SK-N-SH (cell line): ENCODE measurements around the gene PTPN14. TPM values are rescaled to one million over a fixed set of nuclear protein-coding genes. Genes with fewer than 3 reads are reported as not detected.

ENCODE experiments used
- CTCF ChIA-PET: fragments of 300-600, 350-600 bp; formaldehyde crosslinking; extraction: SDS; loops from one replicate; lab custom pipeline; 2021; lab: Yijun Ruan, JAX
- POLR2A ChIA-PET: fragments of 350-600 bp; sonication (Branson Sonifier 250); formaldehyde crosslinking; extraction: SDS; loops from one replicate; lab custom pipeline; 2020; ENCODE audit warnings: antibody characterized with exemption, inconsistent platforms; lab: Yijun Ruan, JAX
- DNase-seq: peaks from one replicate; pipeline ENCODE4 v3.0.0; 2012
- H2AFZ ChIP-seq: fragments of 200-600 bp; sonication (generic); 2 replicates; pipeline ENCODE4 v1.8.1; 2016; ENCODE audit warnings: antibody characterized with exemption, mild to moderate bottlenecking, low read depth
- H3F3A ChIP-seq: fragments of 200-600 bp; sonication (generic); replicated peaks from 2 replicates; pipeline ENCODE3; 2016; ENCODE audit warnings: antibody characterized with exemption, mild to moderate bottlenecking; ENCODE audit not compliant: insufficient read depth
- H3K27ac ChIP-seq, 2 experiments: fragments of 200-500 bp in 1 of 2; fragments of 200-600 bp in 1 of 2; sonication (Bioruptor generic) in 1 of 2; sonication (generic), shearing (Covaris generic) in 1 of 2; 2 replicates each; pipeline versions ENCODE4 v1.5.1 to v1.6.1; 2014 to 2016; ENCODE audit warnings: low read depth in 2 of 2, inconsistent platforms in 1 of 2, low read length in 1 of 2, mild to moderate bottlenecking in 1 of 2, mixed read lengths in 1 of 2
- H3K27me3 ChIP-seq: fragments of 200-600 bp; sonication (generic), shearing (Covaris generic); 2 replicates; pipeline ENCODE4 v1.6.1; 2016; ENCODE audit warnings: mixed run types; ENCODE audit not compliant: insufficient read depth
- H3K36me3 ChIP-seq, 2 experiments: fragments of 200-500 bp in 1 of 2; fragments of 200-600 bp in 1 of 2; sonication (Bioruptor generic) in 1 of 2; sonication (generic) in 1 of 2; replicated peaks in 1 of 2; 2 replicates each; pipeline versions ENCODE3 to v1.5.1; 2014 to 2016; ENCODE audit warnings: low read length in 1 of 2, mild to moderate bottlenecking in 1 of 2; ENCODE audit not compliant: insufficient read depth in 2 of 2, control insufficient read depth in 1 of 2
- H3K4me1 ChIP-seq, 2 experiments: fragments of 200-500 bp in 1 of 2; fragments of 200-600 bp in 1 of 2; sonication (Bioruptor generic) in 1 of 2; sonication (generic), shearing (Covaris generic) in 1 of 2; 2 replicates each; pipeline versions ENCODE4 v1.5.1 to v1.6.1; 2014 to 2016; ENCODE audit warnings: low read depth in 1 of 2, low read length in 1 of 2, mixed run types in 1 of 2; ENCODE audit not compliant: insufficient read depth in 2 of 2, control insufficient read depth in 1 of 2
- H3K4me2 ChIP-seq: fragments of 200-600 bp; sonication (generic), shearing (Covaris generic); 2 replicates; pipeline ENCODE4 v1.6.1; 2017; ENCODE audit warnings: mixed run types
- H3K4me3 ChIP-seq, 2 experiments: fragments of 200-500 bp in 1 of 2; fragments of 200-600 bp in 1 of 2; sonication (Bioruptor generic) in 1 of 2; sonication (generic), shearing (Covaris generic) in 1 of 2; 2 replicates each; pipeline versions ENCODE4 v1.5.1 to v1.8.1; 2014 to 2016; ENCODE audit warnings: low read depth in 2 of 2, inconsistent platforms in 1 of 2, low read length in 1 of 2, mild to moderate bottlenecking in 1 of 2, mixed read lengths in 1 of 2, moderate library complexity in 1 of 2
- H3K79me2 ChIP-seq: fragments of 200-600 bp; sonication (generic); 2 replicates; pipeline ENCODE4 v1.8.1; 2017; ENCODE audit warnings: mild to moderate bottlenecking; ENCODE audit not compliant: insufficient read depth
- H3K9ac ChIP-seq: fragments of 200-600 bp; sonication (generic); 2 replicates; pipeline ENCODE4 v1.6.1; 2017; ENCODE audit warnings: mixed run types
- H3K9me2 ChIP-seq: fragments of 200-600 bp; sonication (generic); 2 replicates; pipeline ENCODE4 v1.6.1; 2017; ENCODE audit warnings: mixed run types
- H3K9me3 ChIP-seq: fragments of 200-600 bp; sonication (generic); 2 replicates; pipeline ENCODE4 v1.6.1; 2017; ENCODE audit warnings: mixed run types, mild to moderate bottlenecking, moderate library complexity
- H4K20me1 ChIP-seq: fragments of 200-600 bp; sonication (generic); 2 replicates; pipeline ENCODE4 v1.6.1; 2017; ENCODE audit warnings: mild to moderate bottlenecking, mixed run types; ENCODE audit not compliant: insufficient read depth
- CTCF ChIP-seq: fragments of 200-600 bp; sonication (generic); IDR thresholded peaks from 2 replicates; pipeline ENCODE4 v1.6.1; 2017; ENCODE audit warnings: antibody characterized with exemption, mild to moderate bottlenecking, moderate library complexity
- ELF1 ChIP-seq: IDR thresholded peaks from 2 replicates; pipeline ENCODE4 v1.4.0; 2012
- EP300 ChIP-seq, 2 experiments: IDR thresholded peaks; 2 replicates each; pipeline versions ENCODE4 v1.4.0 to v1.6.1; 2012; ENCODE audit warnings: borderline replicate concordance in 1 of 2, low read depth in 1 of 2, low read length in 1 of 2
- EZH2phosphoT487 ChIP-seq: fragments of 200-600 bp; sonication (generic); IDR thresholded peaks from 2 replicates; pipeline ENCODE4 v1.6.1; 2017; ENCODE audit warnings: low read depth, mixed run types, mild to moderate bottlenecking, antibody characterized with exemption, moderate library complexity, borderline replicate concordance
- FOSL2 ChIP-seq: IDR thresholded peaks from 2 replicates; pipeline ENCODE4 v1.4.0; 2012; ENCODE audit warnings: low read depth, mild to moderate bottlenecking, moderate library complexity, borderline replicate concordance
- FOXJ3 ChIP-seq: sonication (generic); formaldehyde crosslinking; IDR thresholded peaks from 2 replicates; pipeline ENCODE4 v1.5.1; 2020; ENCODE audit warnings: mild to moderate bottlenecking, missing genetic modification reagents
- FOXM1 ChIP-seq: IDR thresholded peaks from 2 replicates; pipeline ENCODE4 v1.4.0; 2012; ENCODE audit warnings: low read depth, mild to moderate bottlenecking
- GABPA ChIP-seq: IDR thresholded peaks from 2 replicates; pipeline ENCODE4 v1.4.0; 2012; ENCODE audit warnings: low read depth, mild to moderate bottlenecking
- GATA2 ChIP-seq: sonication (generic); formaldehyde crosslinking; IDR thresholded peaks from 2 replicates; pipeline ENCODE4 v1.5.0; 2020; ENCODE audit warnings: mild to moderate bottlenecking, missing genetic modification reagents
- IRF3 ChIP-seq: fragments of 150-350 bp; IDR thresholded peaks from 2 replicates; pipeline ENCODE4 v1.6.1; 2016; ENCODE audit warnings: mild to moderate bottlenecking, low read depth, low read length
- JUND ChIP-seq: IDR thresholded peaks from 2 replicates; pipeline ENCODE4 v1.4.0; 2012
- MXI1 ChIP-seq: IDR thresholded peaks from 2 replicates; pipeline ENCODE4 v1.6.1; 2012; ENCODE audit warnings: mild to moderate bottlenecking, low read depth, low read length, improper control_type of control experiment
- POLR2AphosphoS5 ChIP-seq: IDR thresholded peaks from 2 replicates; pipeline ENCODE4 v1.6.1; 2012; ENCODE audit warnings: low read depth, low read length
- RCOR1 ChIP-seq: fragments of 150-350 bp; IDR thresholded peaks from 2 replicates; pipeline ENCODE4 v1.6.1; 2017; ENCODE audit warnings: antibody characterized with exemption, low read length
- REST ChIP-seq: IDR thresholded peaks from 2 replicates; pipeline ENCODE4 v1.6.1; 2012; ENCODE audit warnings: mild to moderate bottlenecking, low read depth, low read length, moderate library complexity
- RFX5 ChIP-seq: IDR thresholded peaks from 2 replicates; pipeline ENCODE4 v1.6.1; 2012; ENCODE audit warnings: mild to moderate bottlenecking, improper control_type of control experiment, low read length
- SMC3 ChIP-seq: IDR thresholded peaks from 2 replicates; pipeline ENCODE4 v1.6.1; 2012; ENCODE audit warnings: low read depth, low read length, improper control_type of control experiment
- TAF1 ChIP-seq: IDR thresholded peaks from 2 replicates; pipeline ENCODE4 v1.6.1; 2012; ENCODE audit warnings: low read depth, mild to moderate bottlenecking, low read length, moderate library complexity, borderline replicate concordance
- TCF12 ChIP-seq: IDR thresholded peaks from 2 replicates; pipeline ENCODE4 v1.4.0; 2012
- WGBS: methylation state at CpG from one replicate; pipeline ENCODE4 v1.1.6; 2017; ENCODE audit warnings: low lambda C conversion rate; 5-methylcytosine and 5-hydroxymethylcytosine counted together
- polyA plus RNA-seq, 3 experiments: library from polyadenylated mRNA; depleted of rRNA; stranded (reverse); fragments of >200 nt; gene quantifications; 2 replicates each; pipeline ENCODE4 v1.2.3, GENCODE V29; 2012
- TF ChIP-seq, protein P1 (sequence below): IDR thresholded peaks from 2 replicates; pipeline ENCODE4 v1.4.0; 2012; ENCODE audit warnings: low read depth, borderline replicate concordance

The PTPN14 gene
- polyA plus RNA-seq, 1 of the 3 experiments (the other 2 are of a cell fraction) = 12.8 TPM

GRCh38 chr1:214317734-214318133 is 233.7 kb downstream of the PTPN14 start (continued):
- no peak for TF ChIP-seq REST
- TF ChIP-seq JUND = no peak
- TF ChIP-seq FOSL2 = no peak
- no peak for TF ChIP-seq CTCF

GRCh38 chr1:214317300-214317699 is 234.1 kb downstream of the PTPN14 start:
- H2AFZ ChIP-seq = no peak overlapping the region
- H3K36me3 ChIP-seq = peaks cover 9 to 28% of the 10 kb centered on the region in 2 experiments
- no peak overlapping the region for H3K9ac ChIP-seq
- H3K9me3 ChIP-seq = no peaks in the 10 kb centered on the region
- no peaks in the 10 kb centered on the region for H3F3A ChIP-seq
- no peaks in the 10 kb centered on the region for H3K79me2 ChIP-seq
- no peaks in the 10 kb centered on the region for H3K27me3 ChIP-seq
- no peak for TF ChIP-seq RCOR1
- no peak for TF ChIP-seq IRF3
- TF ChIP-seq JUND = no peak
- TF ChIP-seq CTCF = no peak
- no peak for TF ChIP-seq GATA2 (CRISPR knock-in tag)
- TF ChIP-seq EZH2phosphoT487 = no peak
- TF ChIP-seq EP300 (IDR thresholded peaks at IDR 0.05; ENCODE audit: borderline replicate concordance in 1 of 2, low read depth in 1 of 2, low read length in 1 of 2) = no peak
- no peak for TF ChIP-seq FOXM1
- no peak for TF ChIP-seq RFX5
- no peak for TF ChIP-seq POLR2AphosphoS5
- no peak for TF ChIP-seq GABPA
- TF ChIP-seq, protein P1, sequence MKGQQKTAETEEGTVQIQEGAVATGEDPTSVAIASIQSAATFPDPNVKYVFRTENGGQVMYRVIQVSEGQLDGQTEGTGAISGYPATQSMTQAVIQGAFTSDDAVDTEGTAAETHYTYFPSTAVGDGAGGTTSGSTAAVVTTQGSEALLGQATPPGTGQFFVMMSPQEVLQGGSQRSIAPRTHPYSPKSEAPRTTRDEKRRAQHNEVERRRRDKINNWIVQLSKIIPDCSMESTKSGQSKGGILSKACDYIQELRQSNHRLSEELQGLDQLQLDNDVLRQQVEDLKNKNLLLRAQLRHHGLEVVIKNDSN = no peak
- no peak for TF ChIP-seq SMC3
- TF ChIP-seq TCF12 = no peak
- TF ChIP-seq ELF1 = no peak
- TF ChIP-seq MXI1 = no peak
- no peak for TF ChIP-seq FOXJ3
- TF ChIP-seq TAF1 = no peak
- 88% methylated on average over 4 of the region's 4 CpGs for WGBS
- no peak overlapping the region for H3K4me2 ChIP-seq
- DNase-seq = no peak
- no peaks in the 10 kb centered on the region for H3K9me2 ChIP-seq
- ChIA-PET POLR2A (interaction anchor here (1.0 kb wide), 1 partner anchor 12 kb away, joined by 3 read pairs; no protein-coding TSS in a partner anchor), CTCF (interaction anchor here (0.8 to 10.7 kb wide), 4 partner anchors 13 to 268 kb away, joined by 3 to 154 read pairs (median 28); no protein-coding TSS in a partner anchor)
- no peak overlapping the region for H3K4me3 ChIP-seq
- no peak overlapping the region for H3K27ac ChIP-seq
- no peaks in the 10 kb centered on the region for H4K20me1 ChIP-seq
- peaks cover 0 to 5% of the 10 kb centered on the region in 2 experiments; a peak in 1 of 4 replicates for H3K4me1 ChIP-seq
